ENCODE data around the gene NBL1.
"Not testable (repeated sequence)": the region's sequence is repeated elsewhere in the genome, so short reads cannot be mapped to it uniquely, and the experiment has no call there.

DNA sequence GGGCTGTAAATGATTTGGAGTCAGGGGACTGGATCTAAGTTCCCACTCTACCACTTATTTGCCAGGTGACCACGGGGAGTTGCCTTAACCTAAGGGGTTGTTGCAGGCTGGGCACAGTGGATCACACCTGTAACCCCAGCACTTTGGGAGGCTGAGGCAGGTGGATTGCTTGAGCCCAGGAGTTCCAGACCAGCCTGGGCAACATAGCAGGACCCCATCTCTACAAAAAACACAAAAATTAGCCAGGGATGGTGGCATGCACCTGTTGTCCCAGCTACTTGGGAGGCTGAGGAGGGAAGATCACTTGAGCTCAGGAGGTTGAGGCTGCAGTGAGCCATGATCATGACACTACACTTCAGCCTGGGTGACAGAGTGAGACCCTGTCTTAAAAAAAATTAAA lies 13.9 kb upstream of the NBL1 start:
- TF ChIP-seq, protein P1, sequence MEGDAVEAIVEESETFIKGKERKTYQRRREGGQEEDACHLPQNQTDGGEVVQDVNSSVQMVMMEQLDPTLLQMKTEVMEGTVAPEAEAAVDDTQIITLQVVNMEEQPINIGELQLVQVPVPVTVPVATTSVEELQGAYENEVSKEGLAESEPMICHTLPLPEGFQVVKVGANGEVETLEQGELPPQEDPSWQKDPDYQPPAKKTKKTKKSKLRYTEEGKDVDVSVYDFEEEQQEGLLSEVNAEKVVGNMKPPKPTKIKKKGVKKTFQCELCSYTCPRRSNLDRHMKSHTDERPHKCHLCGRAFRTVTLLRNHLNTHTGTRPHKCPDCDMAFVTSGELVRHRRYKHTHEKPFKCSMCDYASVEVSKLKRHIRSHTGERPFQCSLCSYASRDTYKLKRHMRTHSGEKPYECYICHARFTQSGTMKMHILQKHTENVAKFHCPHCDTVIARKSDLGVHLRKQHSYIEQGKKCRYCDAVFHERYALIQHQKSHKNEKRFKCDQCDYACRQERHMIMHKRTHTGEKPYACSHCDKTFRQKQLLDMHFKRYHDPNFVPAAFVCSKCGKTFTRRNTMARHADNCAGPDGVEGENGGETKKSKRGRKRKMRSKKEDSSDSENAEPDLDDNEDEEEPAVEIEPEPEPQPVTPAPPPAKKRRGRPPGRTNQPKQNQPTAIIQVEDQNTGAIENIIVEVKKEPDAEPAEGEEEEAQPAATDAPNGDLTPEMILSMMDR (conservative IDR thresholded peaks at IDR 0.05; ENCODE audit: low read depth in 2 of 2), result not testable (repeated sequence)
- not testable (repeated sequence) for TF ChIP-seq POLR2AphosphoS5 (IDR thresholded peaks at IDR 0.05; ENCODE audit: low read depth); JUNB (IDR thresholded peaks at IDR 0.05; ENCODE audit: unreplicated experiment); EZH2 (IDR thresholded peaks at IDR 0.05; ENCODE audit: low read depth, unreplicated experiment); EZH2phosphoT487 (IDR thresholded peaks at IDR 0.05; ENCODE audit: unreplicated experiment); ZNF114 (CRISPR knock-in tag; IDR thresholded peaks at IDR 0.05); STAT1 (IDR thresholded peaks at IDR 0.05; ENCODE audit: unreplicated experiment); NANOG (IDR thresholded peaks at IDR 0.05; ENCODE audit: borderline replicate concordance); CREB1 (CRISPR knock-in tag; IDR thresholded peaks at IDR 0.05; ENCODE audit: low read depth)
- TF ChIP-seq, protein P2, sequence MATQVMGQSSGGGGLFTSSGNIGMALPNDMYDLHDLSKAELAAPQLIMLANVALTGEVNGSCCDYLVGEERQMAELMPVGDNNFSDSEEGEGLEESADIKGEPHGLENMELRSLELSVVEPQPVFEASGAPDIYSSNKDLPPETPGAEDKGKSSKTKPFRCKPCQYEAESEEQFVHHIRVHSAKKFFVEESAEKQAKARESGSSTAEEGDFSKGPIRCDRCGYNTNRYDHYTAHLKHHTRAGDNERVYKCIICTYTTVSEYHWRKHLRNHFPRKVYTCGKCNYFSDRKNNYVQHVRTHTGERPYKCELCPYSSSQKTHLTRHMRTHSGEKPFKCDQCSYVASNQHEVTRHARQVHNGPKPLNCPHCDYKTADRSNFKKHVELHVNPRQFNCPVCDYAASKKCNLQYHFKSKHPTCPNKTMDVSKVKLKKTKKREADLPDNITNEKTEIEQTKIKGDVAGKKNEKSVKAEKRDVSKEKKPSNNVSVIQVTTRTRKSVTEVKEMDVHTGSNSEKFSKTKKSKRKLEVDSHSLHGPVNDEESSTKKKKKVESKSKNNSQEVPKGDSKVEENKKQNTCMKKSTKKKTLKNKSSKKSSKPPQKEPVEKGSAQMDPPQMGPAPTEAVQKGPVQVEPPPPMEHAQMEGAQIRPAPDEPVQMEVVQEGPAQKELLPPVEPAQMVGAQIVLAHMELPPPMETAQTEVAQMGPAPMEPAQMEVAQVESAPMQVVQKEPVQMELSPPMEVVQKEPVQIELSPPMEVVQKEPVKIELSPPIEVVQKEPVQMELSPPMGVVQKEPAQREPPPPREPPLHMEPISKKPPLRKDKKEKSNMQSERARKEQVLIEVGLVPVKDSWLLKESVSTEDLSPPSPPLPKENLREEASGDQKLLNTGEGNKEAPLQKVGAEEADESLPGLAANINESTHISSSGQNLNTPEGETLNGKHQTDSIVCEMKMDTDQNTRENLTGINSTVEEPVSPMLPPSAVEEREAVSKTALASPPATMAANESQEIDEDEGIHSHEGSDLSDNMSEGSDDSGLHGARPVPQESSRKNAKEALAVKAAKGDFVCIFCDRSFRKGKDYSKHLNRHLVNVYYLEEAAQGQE (IDR thresholded peaks at IDR 0.05; ENCODE audit: unreplicated experiment), result not testable (repeated sequence)
- TF ChIP-seq, protein P3, sequence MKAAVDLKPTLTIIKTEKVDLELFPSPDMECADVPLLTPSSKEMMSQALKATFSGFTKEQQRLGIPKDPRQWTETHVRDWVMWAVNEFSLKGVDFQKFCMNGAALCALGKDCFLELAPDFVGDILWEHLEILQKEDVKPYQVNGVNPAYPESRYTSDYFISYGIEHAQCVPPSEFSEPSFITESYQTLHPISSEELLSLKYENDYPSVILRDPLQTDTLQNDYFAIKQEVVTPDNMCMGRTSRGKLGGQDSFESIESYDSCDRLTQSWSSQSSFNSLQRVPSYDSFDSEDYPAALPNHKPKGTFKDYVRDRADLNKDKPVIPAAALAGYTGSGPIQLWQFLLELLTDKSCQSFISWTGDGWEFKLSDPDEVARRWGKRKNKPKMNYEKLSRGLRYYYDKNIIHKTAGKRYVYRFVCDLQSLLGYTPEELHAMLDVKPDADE (IDR thresholded peaks at IDR 0.05), result not testable (repeated sequence)
- TF ChIP-seq, protein P4, sequence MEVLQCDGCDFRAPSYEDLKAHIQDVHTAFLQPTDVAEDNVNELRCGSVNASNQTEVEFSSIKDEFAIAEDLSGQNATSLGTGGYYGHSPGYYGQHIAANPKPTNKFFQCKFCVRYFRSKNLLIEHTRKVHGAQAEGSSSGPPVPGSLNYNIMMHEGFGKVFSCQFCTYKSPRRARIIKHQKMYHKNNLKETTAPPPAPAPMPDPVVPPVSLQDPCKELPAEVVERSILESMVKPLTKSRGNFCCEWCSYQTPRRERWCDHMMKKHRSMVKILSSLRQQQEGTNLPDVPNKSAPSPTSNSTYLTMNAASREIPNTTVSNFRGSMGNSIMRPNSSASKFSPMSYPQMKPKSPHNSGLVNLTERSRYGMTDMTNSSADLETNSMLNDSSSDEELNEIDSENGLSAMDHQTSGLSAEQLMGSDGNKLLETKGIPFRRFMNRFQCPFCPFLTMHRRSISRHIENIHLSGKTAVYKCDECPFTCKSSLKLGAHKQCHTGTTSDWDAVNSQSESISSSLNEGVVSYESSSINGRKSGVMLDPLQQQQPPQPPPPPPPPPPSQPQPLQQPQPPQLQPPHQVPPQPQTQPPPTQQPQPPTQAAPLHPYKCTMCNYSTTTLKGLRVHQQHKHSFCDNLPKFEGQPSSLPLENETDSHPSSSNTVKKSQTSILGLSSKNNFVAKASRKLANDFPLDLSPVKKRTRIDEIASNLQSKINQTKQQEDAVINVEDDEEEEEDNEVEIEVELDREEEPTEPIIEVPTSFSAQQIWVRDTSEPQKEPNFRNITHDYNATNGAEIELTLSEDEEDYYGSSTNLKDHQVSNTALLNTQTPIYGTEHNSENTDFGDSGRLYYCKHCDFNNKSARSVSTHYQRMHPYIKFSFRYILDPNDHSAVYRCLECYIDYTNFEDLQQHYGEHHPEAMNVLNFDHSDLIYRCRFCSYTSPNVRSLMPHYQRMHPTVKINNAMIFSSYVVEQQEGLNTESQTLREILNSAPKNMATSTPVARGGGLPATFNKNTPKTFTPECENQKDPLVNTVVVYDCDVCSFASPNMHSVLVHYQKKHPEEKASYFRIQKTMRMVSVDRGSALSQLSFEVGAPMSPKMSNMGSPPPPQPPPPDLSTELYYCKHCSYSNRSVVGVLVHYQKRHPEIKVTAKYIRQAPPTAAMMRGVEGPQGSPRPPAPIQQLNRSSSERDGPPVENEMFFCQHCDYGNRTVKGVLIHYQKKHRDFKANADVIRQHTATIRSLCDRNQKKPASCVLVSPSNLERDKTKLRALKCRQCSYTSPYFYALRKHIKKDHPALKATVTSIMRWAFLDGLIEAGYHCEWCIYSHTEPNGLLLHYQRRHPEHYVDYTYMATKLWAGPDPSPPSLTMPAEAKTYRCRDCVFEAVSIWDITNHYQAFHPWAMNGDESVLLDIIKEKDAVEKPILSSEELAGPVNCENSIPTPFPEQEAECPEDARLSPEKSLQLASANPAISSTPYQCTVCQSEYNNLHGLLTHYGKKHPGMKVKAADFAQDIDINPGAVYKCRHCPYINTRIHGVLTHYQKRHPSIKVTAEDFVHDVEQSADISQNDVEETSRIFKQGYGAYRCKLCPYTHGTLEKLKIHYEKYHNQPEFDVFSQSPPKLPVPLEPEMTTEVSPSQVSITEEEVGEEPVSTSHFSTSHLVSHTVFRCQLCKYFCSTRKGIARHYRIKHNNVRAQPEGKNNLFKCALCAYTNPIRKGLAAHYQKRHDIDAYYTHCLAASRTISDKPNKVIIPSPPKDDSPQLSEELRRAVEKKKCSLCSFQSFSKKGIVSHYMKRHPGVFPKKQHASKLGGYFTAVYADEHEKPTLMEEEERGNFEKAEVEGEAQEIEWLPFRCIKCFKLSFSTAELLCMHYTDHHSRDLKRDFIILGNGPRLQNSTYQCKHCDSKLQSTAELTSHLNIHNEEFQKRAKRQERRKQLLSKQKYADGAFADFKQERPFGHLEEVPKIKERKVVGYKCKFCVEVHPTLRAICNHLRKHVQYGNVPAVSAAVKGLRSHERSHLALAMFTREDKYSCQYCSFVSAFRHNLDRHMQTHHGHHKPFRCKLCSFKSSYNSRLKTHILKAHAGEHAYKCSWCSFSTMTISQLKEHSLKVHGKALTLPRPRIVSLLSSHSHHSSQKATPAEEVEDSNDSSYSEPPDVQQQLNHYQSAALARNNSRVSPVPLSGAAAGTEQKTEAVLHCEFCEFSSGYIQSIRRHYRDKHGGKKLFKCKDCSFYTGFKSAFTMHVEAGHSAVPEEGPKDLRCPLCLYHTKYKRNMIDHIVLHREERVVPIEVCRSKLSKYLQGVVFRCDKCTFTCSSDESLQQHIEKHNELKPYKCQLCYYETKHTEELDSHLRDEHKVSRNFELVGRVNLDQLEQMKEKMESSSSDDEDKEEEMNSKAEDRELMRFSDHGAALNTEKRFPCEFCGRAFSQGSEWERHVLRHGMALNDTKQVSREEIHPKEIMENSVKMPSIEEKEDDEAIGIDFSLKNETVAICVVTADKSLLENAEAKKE (CRISPR knock-in tag; IDR thresholded peaks at IDR 0.05), result not testable (repeated sequence)

Measured in GM23338 (cell line).